Skin of body (tissue), 2 donors: ENCODE data around the gene MFAP3L. TPM values are rescaled to one million over a fixed set of nuclear protein-coding genes. Genes with fewer than 3 reads are reported as not detected.
"Not testable (repeated sequence)": the region's sequence is repeated elsewhere in the genome, so short reads cannot be mapped to it uniquely, and the experiment has no call there.

Experiments
- DNase-seq: peaks from one replicate; lab custom pipeline; 2025; lab: John Stamatoyannopoulos, UW
- total RNA-seq: library from RNA; depleted of rRNA; stranded (reverse); fragments of >200 nt; gene quantifications from one replicate; pipeline ENCODE4 v1.2.3, GENCODE V29; 2014

Gene MFAP3L
- total RNA-seq = 10.5 TPM

GRCh38 chr4:170026253-170027021, at the start of gene MFAP3L:
TSS of gene MFAP3L (minus strand) at chr4:170026395. CDS start at chr4:170005877, 20,518 bp downstream.
- peak; percentile 77 for DNase-seq

- no peak for DNase-seq
Observed at GRCh38 chr4:170071196-170071595, 45.0 kb upstream of the MFAP3L start.

- no peak for DNase-seq
Observed at GRCh38 chr4:170068438-170069128, 42.4 kb upstream of the MFAP3L start.

- DNase-seq = no peak
Observed at GRCh38 chr4:170059421-170059820, 33.2 kb upstream of the MFAP3L start.

- no peak for DNase-seq
Observed at GRCh38 chr4:170058826-170059225, 32.6 kb upstream of the MFAP3L start.

- no peak for DNase-seq
Observed at GRCh38 chr4:170057866-170058265, 31.7 kb upstream of the MFAP3L start.

- DNase-seq = no peak
Observed at GRCh38 chr4:170052919-170053318, 26.7 kb upstream of the MFAP3L start.

- DNase-seq = no peak
Observed at GRCh38 chr4:170051402-170051801, 25.2 kb upstream of the MFAP3L start.

GRCh38 chr4:170049766-170050165, 23.6 kb upstream of the MFAP3L start:
- DNase-seq = no peak

GRCh38 chr4:170047771-170048354, 21.7 kb upstream of the MFAP3L start:
- peak; percentile 7 for DNase-seq

- DNase-seq = not testable (repeated sequence)
Observed at GRCh38 chr4:170046156-170046555, 20.0 kb upstream of the MFAP3L start.

GRCh38 chr4:170040031-170040680, 14.0 kb upstream of the MFAP3L start:
- DNase-seq = no peak

GRCh38 chr4:170038769-170039168, 12.6 kb upstream of the MFAP3L start:
- no peak for DNase-seq

GRCh38 chr4:170038232-170038631, 12.0 kb upstream of the MFAP3L start:
- no peak for DNase-seq

GRCh38 chr4:170037481-170037880, 11.3 kb upstream of the MFAP3L start:
- DNase-seq = no peak

- DNase-seq = no peak
Observed at GRCh38 chr4:170035845-170036244, 9.7 kb upstream of the MFAP3L start.

GRCh38 chr4:170035231-170035630, 9.0 kb upstream of the MFAP3L start:
- no peak for DNase-seq

GRCh38 chr4:170033999-170034398, 7.8 kb upstream of the MFAP3L start:
- DNase-seq = no peak

- DNase-seq = no peak
Observed at GRCh38 chr4:170030121-170030520, 3.9 kb upstream of the MFAP3L start.

GRCh38 chr4:170027181-170027829, 1.1 kb upstream of the MFAP3L start:
- peak; percentile 86 for DNase-seq

GRCh38 chr4:170025523-170026252, 507 bp downstream of the MFAP3L start:
- DNase-seq = no peak
